Measurements from ENCODE around the gene AKAP13. TPM values are rescaled to one million over a fixed set of nuclear protein-coding genes. Genes with fewer than 3 reads are reported as not detected.

Gene AKAP13
- polyA plus RNA-seq, 3 donors, result 47.9 to 99.7 (median 92.6) TPM

- Histone ChIP-seq H3K9me3 (replicated peaks in 1 of 2; ENCODE audit: control insufficient read depth in 1 of 2, insufficient read depth in 1 of 2, low read length in 2 of 2) (no peaks in the 10 kb centered on the region), H3K9ac (ENCODE audit: insufficient read depth, low read length, poor library complexity, severe bottlenecking) (no peak overlapping the region), H3K4me1 (ENCODE audit: control insufficient read depth in 1 of 2, insufficient read depth in 2 of 2, low read length in 2 of 2) (no peaks in the 10 kb centered on the region), H2AFZ (ENCODE audit: insufficient read depth, low read depth, low read length, poor library complexity, severe bottlenecking) (no peak overlapping the region), H3K27ac (ENCODE audit: low read depth in 1 of 2, low read length in 2 of 2) (no peak overlapping the region), H3K4me3 (replicated peaks in 1 of 3; ENCODE audit: low read depth in 2 of 3, low read length in 3 of 3) (no peak overlapping the region), H3K4me2 (replicated peaks; ENCODE audit: extremely low read depth, low read length, poor library complexity, severe bottlenecking) (no peak overlapping the region), H3K27me3 (ENCODE audit: control insufficient read depth in 2 of 2, insufficient read depth in 2 of 2, low read length in 2 of 2) (no peaks in the 10 kb centered on the region), H3K36me3 (replicated peaks in 1 of 2; ENCODE audit: control insufficient read depth in 1 of 2, insufficient read depth in 2 of 2, low read length in 2 of 2) (no peaks in the 10 kb centered on the region), H3K79me2 (ENCODE audit: insufficient read depth, low read length) (peaks cover 14% of the 10 kb centered on the region), H4K20me1 (ENCODE audit: insufficient read depth, low read length) (no peaks in the 10 kb centered on the region)
- WGBS (ENCODE audit: insufficient coverage), result no CpG with 5 or more reads among the region's 4 CpGs
- Mint-ChIP-seq H3K4me1 (peaks cover 3% of the 10 kb centered on the region), H3K36me3 (peaks cover 0 to 3% of the 10 kb centered on the region in 2 donors), H3K27ac (no peak overlapping the region), H3K27me3 (ENCODE audit: low read depth in 3 of 3) (no peaks in the 10 kb centered on the region), H3K9me3 (peaks cover 0 to 2% (median 0%) of the 10 kb centered on the region in 7 donors), H3K4me3 (no peak overlapping the region)
- intact Hi-C loops (cut with micrococcal nuclease), result no loop called here
- no peak for TF ChIP-seq CTCF (IDR thresholded peaks at IDR 0.05)
- no peak for DNase-seq
Observed at GRCh38 chr15:85515212-85515611, 134.8 kb downstream of the AKAP13 start.

GRCh38 chr15:85517086-85517485 lies 136.7 kb downstream of the AKAP13 start:
- H3K4me1 ChIP-seq (ENCODE audit: control insufficient read depth in 1 of 2, insufficient read depth in 2 of 2, low read length in 2 of 2), result no peaks in the 10 kb centered on the region
- no peak overlapping the region for H3K9ac ChIP-seq (ENCODE audit: insufficient read depth, low read length, poor library complexity, severe bottlenecking)
- no peaks in the 10 kb centered on the region for H3K36me3 ChIP-seq (replicated peaks in 1 of 2; ENCODE audit: control insufficient read depth in 1 of 2, insufficient read depth in 2 of 2, low read length in 2 of 2)
- no peak overlapping the region for H3K4me2 ChIP-seq (replicated peaks; ENCODE audit: extremely low read depth, low read length, poor library complexity, severe bottlenecking)
- no peak overlapping the region for H3K4me3 ChIP-seq (replicated peaks in 1 of 3; ENCODE audit: low read depth in 2 of 3, low read length in 3 of 3)
- H3K4me1 Mint-ChIP-seq, result peaks cover 3% of the 10 kb centered on the region
- no peak for TF ChIP-seq CTCF (IDR thresholded peaks at IDR 0.05)
- peak overlapping the region in 1 of 7 donors; percentile 3 for H3K27ac Mint-ChIP-seq
- no CpG with 5 or more reads among the region's 1 CpG for WGBS (ENCODE audit: insufficient coverage)
- H3K79me2 ChIP-seq (ENCODE audit: insufficient read depth, low read length), result peaks cover 7% of the 10 kb centered on the region
- intact Hi-C loops (cut with micrococcal nuclease), result no loop called here
- H3K27ac ChIP-seq (ENCODE audit: low read depth in 1 of 2, low read length in 2 of 2), result no peak overlapping the region
- peaks cover 0 to 2% (median 0%) of the 10 kb centered on the region in 7 donors for H3K9me3 Mint-ChIP-seq
- H4K20me1 ChIP-seq (ENCODE audit: insufficient read depth, low read length), result no peaks in the 10 kb centered on the region
- H2AFZ ChIP-seq (ENCODE audit: insufficient read depth, low read depth, low read length, poor library complexity, severe bottlenecking), result no peak overlapping the region
- no peaks in the 10 kb centered on the region for H3K27me3 Mint-ChIP-seq (ENCODE audit: low read depth in 3 of 3)
- H3K36me3 Mint-ChIP-seq, result peaks cover 0 to 3% of the 10 kb centered on the region in 2 donors
- DNase-seq, result no peak
- H3K4me3 Mint-ChIP-seq, result no peak overlapping the region
- no peaks in the 10 kb centered on the region for H3K9me3 ChIP-seq (replicated peaks in 1 of 2; ENCODE audit: control insufficient read depth in 1 of 2, insufficient read depth in 1 of 2, low read length in 2 of 2)
- H3K27me3 ChIP-seq (ENCODE audit: control insufficient read depth in 2 of 2, insufficient read depth in 2 of 2, low read length in 2 of 2), result no peaks in the 10 kb centered on the region
